HAP-1 (cell line): ENCODE measurements around the gene DVL2.

Experiments
- DNase-seq, 2 experiments: peaks; one replicate each; pipeline ENCODE4 v3.0.0-alpha.2; 2016 to 2020; ENCODE audit warnings: low spot score in 2 of 2
- H3K27me3 ChIP-seq: fragments of 250-450 bp; sonication (Bioruptor Pico); 2 replicates; pipeline ENCODE4 v1.5.1; 2020; ENCODE audit warnings: low read depth, mild to moderate bottlenecking, moderate library complexity
- H3K36me3 ChIP-seq: fragments of 250-450 bp; sonication (Bioruptor Pico); replicated peaks from 2 replicates; pipeline ENCODE4 v1.5.1; 2020; ENCODE audit warnings: mild to moderate bottlenecking
- H3K4me1 ChIP-seq: fragments of 250-450 bp; sonication (Bioruptor Pico); 2 replicates; pipeline ENCODE4 v1.5.1; 2020; ENCODE audit warnings: mild to moderate bottlenecking
- H3K4me3 ChIP-seq: fragments of 250-450 bp; sonication (Bioruptor Pico); 2 replicates; pipeline ENCODE4 v1.5.1; 2020; ENCODE audit warnings: mild to moderate bottlenecking, moderate library complexity
- H3K9me3 ChIP-seq: fragments of 250-450 bp; sonication (Bioruptor Pico); 2 replicates; pipeline ENCODE4 v1.5.1; 2020; ENCODE audit warnings: mild to moderate bottlenecking, moderate library complexity
- in situ Hi-C: fragments of 300-500 bp; cut with MboI; formaldehyde crosslinking; loops from 3 replicates; pipeline ENCODE4 v1.14.3; 2020; ENCODE audit warnings: low sequenced_read_pairs, inconsistent platforms, mixed read lengths

The DVL2 gene

GRCh38 chr17:7238420-7239090 lies 4.2 kb upstream of the DVL2 start:
- peak in 1 of 2 experiments; percentile 47 for DNase-seq
- no peaks in the 10 kb centered on the region; the same call in 1 of the 2 replicates for H3K9me3 ChIP-seq

GRCh38 chr17:7237761-7238419 lies 3.6 kb upstream of the DVL2 start:
- peak; percentile 53 to 90 for DNase-seq

More at GRCh38 chr17:7238420-7239090, 4.2 kb upstream of the DVL2 start:
- Histone ChIP-seq H3K27me3 (no peaks in the 10 kb centered on the region), H3K36me3 (peaks cover 56% of the 10 kb centered on the region), H3K4me3 (peak overlapping the region; percentile 95), H3K4me1 (peaks cover 23% of the 10 kb centered on the region)
- in situ Hi-C loops: loop anchor here (25.0 kb wide), 1 partner anchor 924 kb away; the partner anchor contains the start of genes PER1 and VAMP2

GRCh38 chr17:7237266-7237760 lies 3.0 kb upstream of the DVL2 start:
- no peak for DNase-seq
- Histone ChIP-seq H3K4me1 (peaks cover 24% of the 10 kb centered on the region), H3K27me3 (no peaks in the 10 kb centered on the region), H3K4me3 (peak overlapping the region; percentile 95), H3K36me3 (peaks cover 52% of the 10 kb centered on the region), H3K9me3 (no peaks in the 10 kb centered on the region; the same call in 1 of the 2 replicates)
- in situ Hi-C loops: loop anchor here (25.0 kb wide), 1 partner anchor 925 kb away; the partner anchor contains the start of genes PER1 and VAMP2

More at GRCh38 chr17:7237761-7238419, 3.6 kb upstream of the DVL2 start:
- in situ Hi-C loops: loop anchor here (25.0 kb wide), 1 partner anchor 924 kb away; the partner anchor contains the start of genes PER1 and VAMP2
- peaks cover 52% of the 10 kb centered on the region for H3K36me3 ChIP-seq
- peaks cover 20% of the 10 kb centered on the region for H3K4me1 ChIP-seq
- H3K9me3 ChIP-seq: no peaks in the 10 kb centered on the region; the same call in 1 of the 2 replicates
- H3K4me3 ChIP-seq: peak overlapping the region; percentile 95
- no peaks in the 10 kb centered on the region for H3K27me3 ChIP-seq

GRCh38 chr17:7236808-7237207 lies 2.5 kb upstream of the DVL2 start:
- DNase-seq: no peak
- Histone ChIP-seq H3K9me3 (no peaks in the 10 kb centered on the region; the same call in 1 of the 2 replicates), H3K4me3 (no peak overlapping the region), H3K4me1 (peaks cover 27% of the 10 kb centered on the region), H3K36me3 (peaks cover 52% of the 10 kb centered on the region), H3K27me3 (no peaks in the 10 kb centered on the region)
- in situ Hi-C loops: loop anchor here (25.0 kb wide), 1 partner anchor 925 kb away; the partner anchor contains the start of genes PER1 and VAMP2

- in situ Hi-C loops: loop anchor here (25.0 kb wide), 1 partner anchor 926 kb away; the partner anchor contains the start of genes PER1 and VAMP2
Observed at GRCh38 chr17:7235693-7236665, 1.7 kb upstream of the DVL2 start.

GRCh38 chr17:7233701-7234082 lies 625 bp downstream of the DVL2 start:
- H3K9me3 ChIP-seq: no peaks in the 10 kb centered on the region
- H3K4me3 ChIP-seq: peak overlapping the region; percentile 87
- peaks cover 16% of the 10 kb centered on the region for H3K4me1 ChIP-seq
- H3K36me3 ChIP-seq: peaks cover 54% of the 10 kb centered on the region
- no peaks in the 10 kb centered on the region for H3K27me3 ChIP-seq
- DNase-seq: no peak
- in situ Hi-C loops: loop anchor here (25.0 kb wide), 1 partner anchor 929 kb away; the partner anchor contains the start of genes PER1 and VAMP2

More at GRCh38 chr17:7235693-7236665, 1.7 kb upstream of the DVL2 start:
- Histone ChIP-seq H3K36me3 (peaks cover 47% of the 10 kb centered on the region), H3K9me3 (no peaks in the 10 kb centered on the region; the same call in 1 of the 2 replicates), H3K4me1 (peaks cover 23% of the 10 kb centered on the region), H3K27me3 (no peaks in the 10 kb centered on the region), H3K4me3 (no peak overlapping the region)
- DNase-seq: peak in 1 of 2 experiments; percentile 6

- no peaks in the 10 kb centered on the region for H3K27me3 ChIP-seq
- peaks cover 64% of the 10 kb centered on the region for H3K36me3 ChIP-seq
- in situ Hi-C loops: loop anchor here (25.0 kb wide), 1 partner anchor 930 kb away; the partner anchor contains the start of genes PER1 and VAMP2
- H3K4me3 ChIP-seq: peak overlapping the region; percentile 87; the same call in 1 of the 2 replicates
- peaks cover 14% of the 10 kb centered on the region for H3K4me1 ChIP-seq
- no peaks in the 10 kb centered on the region for H3K9me3 ChIP-seq
- DNase-seq: no peak
Observed at GRCh38 chr17:7232114-7232513, 2.2 kb downstream of the DVL2 start.

- in situ Hi-C loops: loop anchor here (25.0 kb wide), 1 partner anchor 933 kb away; the partner anchor contains the start of genes PER1 and VAMP2
- Histone ChIP-seq H3K4me1 (peaks cover 9% of the 10 kb centered on the region), H3K9me3 (no peaks in the 10 kb centered on the region), H3K4me3 (no peak overlapping the region), H3K27me3 (no peaks in the 10 kb centered on the region), H3K36me3 (peaks cover 62% of the 10 kb centered on the region)
- no peak for DNase-seq
Observed at GRCh38 chr17:7229504-7229903, 4.8 kb downstream of the DVL2 start.

- in situ Hi-C loops: loop anchor here (25.0 kb wide), 1 partner anchor 933 kb away; the partner anchor contains the start of genes PER1 and VAMP2
- H3K27me3 ChIP-seq: no peaks in the 10 kb centered on the region
- H3K36me3 ChIP-seq: peaks cover 65% of the 10 kb centered on the region
- peaks cover 9% of the 10 kb centered on the region for H3K4me1 ChIP-seq
- no peaks in the 10 kb centered on the region for H3K9me3 ChIP-seq
- DNase-seq: no peak
- no peak overlapping the region for H3K4me3 ChIP-seq
Observed at GRCh38 chr17:7228920-7229319, 5.4 kb downstream of the DVL2 start.

GRCh38 chr17:7226721-7227710 lies 7.3 kb downstream of the DVL2 start:
- H3K4me1 ChIP-seq: peaks cover 2% of the 10 kb centered on the region
- DNase-seq: no peak
- H3K36me3 ChIP-seq: peaks cover 84% of the 10 kb centered on the region
- no peaks in the 10 kb centered on the region for H3K9me3 ChIP-seq
- in situ Hi-C loops: loop anchor here (25.0 kb wide), 1 partner anchor 935 kb away; the partner anchor contains the start of genes PER1 and VAMP2
- no peak overlapping the region for H3K4me3 ChIP-seq
- no peaks in the 10 kb centered on the region for H3K27me3 ChIP-seq

GRCh38 chr17:7225711-7226331 lies 8.5 kb downstream of the DVL2 start:
- Histone ChIP-seq H3K27me3 (no peaks in the 10 kb centered on the region), H3K36me3 (peaks cover 92% of the 10 kb centered on the region), H3K4me3 (no peak overlapping the region), H3K9me3 (no peaks in the 10 kb centered on the region), H3K4me1 (peaks cover 4% of the 10 kb centered on the region; the same call in 1 of the 2 replicates)
- no peak for DNase-seq
- in situ Hi-C loops: loop anchor here (25.0 kb wide), 1 partner anchor 936 kb away; the partner anchor contains the start of genes PER1 and VAMP2
